Activated CD8-positive, alpha-beta memory T cell treated with anti-CD3 and anti-CD28 coated beads, Interleukin-2, amount 10 ng/mL, durations not matched to agents 7 days and 5 days (primary cell): ENCODE measurements around the gene ZNF30. TPM values are rescaled to one million over a fixed set of nuclear protein-coding genes. Genes with fewer than 3 reads are reported as not detected.
A peak's percentile ranks its signal among the peaks of the same experiment; 100 is the strongest.

Experiments used
- ATAC-seq: fragments of 150-1000 bp; cut with Tn5 transposase; one replicate; pipeline ENCODE4 v1.10.0; 2021; ENCODE audit warnings: moderate library complexity
- CTCF ChIA-PET: fragments of 350-600 bp; sonication (Branson Sonifier 250); formaldehyde crosslinking; loops from one replicate; lab custom pipeline; 2021; ENCODE audit warnings: antibody characterized with exemption; lab: Charles Lee
- DNase-seq: peaks from one replicate; pipeline ENCODE4 v3.0.0-alpha.2; 2020
- H3K27ac Mint-ChIP-seq: one replicate; pipeline ENCODE4 v1.8.0; 2021; ENCODE audit warnings: mild to moderate bottlenecking, mixed read lengths
- H3K27me3 Mint-ChIP-seq: one replicate; pipeline ENCODE4 v1.8.0; 2021; ENCODE audit warnings: mixed read lengths
- H3K36me3 Mint-ChIP-seq: one replicate; pipeline ENCODE4 v1.8.0; 2021; ENCODE audit warnings: mild to moderate bottlenecking, mixed read lengths
- H3K4me1 Mint-ChIP-seq: one replicate; pipeline ENCODE4 v1.8.0; 2021; ENCODE audit warnings: mixed read lengths
- H3K4me3 Mint-ChIP-seq: one replicate; pipeline ENCODE4 v1.8.0; 2021; ENCODE audit warnings: mild to moderate bottlenecking, moderate library complexity, mixed read lengths
- H3K9me3 Mint-ChIP-seq: one replicate; pipeline ENCODE4 v1.8.0; 2022; ENCODE audit warnings: low read depth, mixed read lengths
- total RNA-seq, 2 experiments: library from RNA; stranded (reverse); gene quantifications; one replicate each; pipeline ENCODE4 v1.2.3, GENCODE V29; 2021

The ZNF30 gene
- total RNA-seq, 2 experiments from 2014 or later, result 2.7 TPM

DNA sequence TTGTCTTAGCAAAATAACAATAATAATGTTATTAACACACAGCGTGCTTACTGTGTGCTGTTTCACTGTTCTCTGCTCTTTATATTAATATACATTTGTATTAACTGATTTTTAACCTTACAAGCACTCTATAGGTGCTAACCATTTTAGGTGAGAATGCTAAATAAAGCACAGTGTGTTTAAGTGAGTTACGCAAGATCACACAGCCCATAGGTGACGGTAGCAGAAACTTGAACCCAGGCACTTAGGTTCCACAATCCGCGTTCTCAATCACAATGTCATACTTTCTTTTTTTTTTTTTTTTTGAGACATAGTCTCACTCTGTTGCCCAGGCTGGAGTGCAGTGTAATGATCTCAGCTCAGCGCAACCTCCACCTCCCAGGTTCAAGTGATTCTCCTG lies 5.8 kb downstream of the ZNF30 start:
- Mint-ChIP-seq H3K36me3 (peaks cover 53% of the 10 kb centered on the region), H3K4me1 (peaks cover 3% of the 10 kb centered on the region), H3K27ac (no peak overlapping the region), H3K9me3 (peaks cover 6% of the 10 kb centered on the region), H3K4me3 (no peak overlapping the region), H3K27me3 (no peaks in the 10 kb centered on the region)
- ATAC-seq, result no peak
- DNase-seq, result no peak
- CTCF ChIA-PET, result no interaction called here

DNA sequence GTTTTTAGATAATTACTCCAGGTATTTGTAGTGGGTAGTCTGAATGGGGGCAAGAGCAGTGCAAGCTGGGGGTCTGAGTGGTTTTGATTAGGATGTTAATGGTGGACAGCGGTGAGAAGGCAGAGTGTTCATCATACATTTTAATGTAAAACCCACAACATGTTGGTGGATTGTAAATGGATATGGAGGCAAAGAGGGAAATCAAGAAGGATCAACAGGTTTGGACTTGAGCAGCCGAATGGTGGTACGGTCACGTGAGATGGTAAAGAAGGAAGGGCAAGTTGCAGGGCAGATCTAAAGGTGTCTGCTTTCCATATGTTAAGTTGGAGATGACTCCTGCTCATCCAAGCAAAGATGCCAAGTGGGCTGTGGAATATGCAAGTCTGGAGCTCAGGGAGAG lies 9.5 kb downstream of the ZNF30 start:
- CTCF ChIA-PET, result interaction anchor here (1.3 kb wide), 1 partner anchor 9 kb away, joined by 3 read pairs; the partner anchor contains the start of gene ZNF30
- Mint-ChIP-seq H3K4me1 (no peaks in the 10 kb centered on the region), H3K4me3 (no peak overlapping the region), H3K27ac (no peak overlapping the region), H3K9me3 (peaks cover 13% of the 10 kb centered on the region), H3K27me3 (no peaks in the 10 kb centered on the region), H3K36me3 (peaks cover 58% of the 10 kb centered on the region)
- DNase-seq, result no peak
- ATAC-seq, result no peak

DNA sequence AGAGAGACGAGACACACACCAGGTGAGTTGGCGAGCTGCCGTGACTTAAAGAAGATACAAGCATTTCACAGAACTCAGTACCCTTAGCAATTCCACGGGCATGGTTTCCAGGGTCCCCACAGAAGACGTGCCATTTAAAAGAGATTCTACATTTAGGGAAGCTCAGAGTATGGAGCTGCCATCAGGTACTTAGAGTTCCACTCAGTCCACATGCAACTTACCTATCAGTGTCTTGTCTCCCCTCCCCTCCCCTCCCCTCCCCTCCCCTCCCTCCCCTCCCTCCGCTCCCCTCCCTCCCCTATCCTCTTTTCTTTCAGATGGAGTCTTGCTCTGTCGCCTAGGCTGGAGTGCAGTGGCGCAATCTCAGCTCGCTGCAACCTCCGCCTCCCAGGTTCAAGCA lies 12.2 kb downstream of the ZNF30 start:
- Mint-ChIP-seq H3K4me1 (no peaks in the 10 kb centered on the region), H3K27me3 (no peaks in the 10 kb centered on the region), H3K27ac (no peak overlapping the region), H3K36me3 (peaks cover 61% of the 10 kb centered on the region), H3K9me3 (peaks cover 29% of the 10 kb centered on the region), H3K4me3 (no peak overlapping the region)
- no peak for ATAC-seq
- CTCF ChIA-PET, result interaction anchor here (1.2 kb wide), 1 partner anchor 76 kb away, joined by 3 read pairs; no protein-coding TSS in a partner anchor
- no peak for DNase-seq

DNA sequence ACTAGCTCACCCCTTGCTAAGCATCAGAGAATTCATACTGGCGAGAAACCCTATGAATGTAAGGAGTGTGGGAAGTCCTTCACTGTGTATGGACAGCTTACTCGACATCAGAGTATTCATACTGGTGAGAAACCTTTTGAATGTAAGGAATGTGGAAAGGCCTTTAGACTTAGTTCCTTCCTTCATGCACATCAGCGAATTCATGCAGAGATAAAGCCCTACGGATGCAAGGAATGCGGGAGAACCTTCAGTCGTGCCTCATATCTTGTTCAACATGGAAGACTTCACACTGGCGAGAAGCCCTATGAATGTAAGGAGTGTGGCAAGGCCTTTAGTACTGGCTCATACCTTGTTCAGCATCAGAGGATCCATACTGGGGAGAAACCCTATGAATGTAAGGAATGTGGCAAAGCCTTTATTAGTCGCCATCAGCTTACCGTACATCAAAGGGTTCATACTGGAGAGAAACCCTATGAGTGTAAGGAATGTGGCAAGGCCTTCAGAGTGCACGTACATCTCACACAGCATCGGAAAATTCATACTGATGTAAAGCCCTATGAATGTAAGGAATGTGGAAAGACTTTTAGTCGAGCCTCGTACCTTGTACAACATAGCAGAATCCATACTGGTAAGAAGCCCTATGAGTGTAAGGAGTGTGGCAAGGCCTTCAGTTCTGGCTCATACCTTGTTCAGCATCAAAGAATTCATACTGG lies 17.3 kb downstream of the ZNF30 start:
- H3K27me3 Mint-ChIP-seq, result no peaks in the 10 kb centered on the region
- no peak overlapping the region for H3K27ac Mint-ChIP-seq
- no peaks in the 10 kb centered on the region for H3K4me1 Mint-ChIP-seq
- DNase-seq (no peak), ATAC-seq (no peak)
- peaks cover 44% of the 10 kb centered on the region for H3K9me3 Mint-ChIP-seq
- H3K36me3 Mint-ChIP-seq, result peaks cover 60% of the 10 kb centered on the region
- CTCF ChIA-PET, result no interaction called here
- H3K4me3 Mint-ChIP-seq, result no peak overlapping the region

DNA sequence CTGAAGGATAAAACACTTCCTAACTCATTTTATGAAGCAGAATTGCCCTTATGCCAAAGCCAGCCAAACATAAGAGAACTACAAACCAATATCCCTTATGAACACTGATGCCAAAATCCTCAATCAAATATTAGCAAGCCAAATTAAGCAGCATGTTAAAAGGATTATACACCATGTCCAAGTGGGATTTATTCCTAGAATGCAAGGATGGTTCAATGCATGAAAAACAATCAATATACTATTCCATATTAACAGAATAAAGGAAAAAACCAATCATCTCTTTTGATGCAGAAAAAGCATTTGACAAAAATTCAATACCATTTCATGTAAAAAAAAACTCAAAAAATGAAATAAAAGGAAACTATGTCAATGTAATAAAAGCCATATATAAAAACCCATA lies 26.4 kb downstream of the ZNF30 start:
- Mint-ChIP-seq H3K9me3 (peaks cover 47% of the 10 kb centered on the region), H3K4me3 (no peak overlapping the region), H3K36me3 (peaks cover 79% of the 10 kb centered on the region), H3K4me1 (peaks cover 1% of the 10 kb centered on the region), H3K27me3 (no peaks in the 10 kb centered on the region), H3K27ac (no peak overlapping the region)
- ATAC-seq (no peak), DNase-seq (no peak)
- CTCF ChIA-PET, result interaction anchor here (1.5 kb wide), 1 partner anchor 8 kb away, joined by 3 read pairs; no protein-coding TSS in a partner anchor

DNA sequence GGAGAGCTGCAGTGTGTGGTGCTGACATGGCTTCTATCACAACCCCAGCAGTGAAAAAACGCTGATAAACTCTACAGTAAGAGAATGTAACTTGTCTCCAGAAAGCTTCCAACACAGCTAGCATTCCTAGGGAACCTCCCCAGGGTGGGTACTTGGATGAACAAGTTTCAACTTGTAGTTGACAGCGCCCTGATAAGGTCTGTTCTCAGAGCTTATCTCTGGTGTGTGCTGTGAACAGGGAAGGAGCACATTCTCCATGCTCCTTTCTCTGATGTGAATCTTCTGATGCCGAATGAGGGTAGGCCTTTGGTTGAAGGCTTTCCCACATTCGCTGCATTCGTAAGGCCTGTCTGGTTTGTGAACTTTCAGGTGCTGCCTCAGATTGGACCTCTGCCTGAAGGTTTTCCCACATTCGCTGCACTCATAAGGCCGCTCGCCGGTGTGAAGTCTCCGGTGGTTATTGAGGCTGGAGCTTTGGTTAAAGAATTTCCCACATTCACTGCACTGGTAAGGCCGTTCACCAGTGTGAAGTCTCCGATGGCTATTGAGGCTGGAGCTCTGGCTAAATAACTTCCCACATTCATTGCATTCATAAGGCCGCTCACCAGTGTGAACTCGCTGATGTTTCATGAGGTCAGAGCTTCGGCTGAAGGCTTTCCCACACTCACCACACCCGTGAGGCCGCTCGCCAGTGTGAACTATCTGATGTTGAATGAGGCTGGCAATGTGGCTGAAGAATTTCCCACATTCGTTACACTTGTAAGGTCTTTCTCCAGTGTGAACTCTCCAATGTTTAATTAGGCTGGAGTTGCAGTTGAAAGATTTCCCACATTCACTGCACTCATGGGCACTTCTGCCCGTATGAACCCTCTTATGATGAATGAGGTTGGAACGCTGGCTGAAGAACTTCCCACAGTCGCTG lies 31.4 kb downstream of the ZNF30 start:
- ATAC-seq, result no peak
- Mint-ChIP-seq H3K9me3 (peaks cover 60% of the 10 kb centered on the region), H3K36me3 (peaks cover 93% of the 10 kb centered on the region), H3K4me3 (no peak overlapping the region), H3K27ac (no peak overlapping the region), H3K27me3 (no peaks in the 10 kb centered on the region), H3K4me1 (peaks cover 20% of the 10 kb centered on the region)
- DNase-seq, result no peak
- CTCF ChIA-PET, result interaction anchor here (0.7 kb wide), 1 partner anchor 119 kb away, joined by 3 read pairs; no protein-coding TSS in a partner anchor

DNA sequence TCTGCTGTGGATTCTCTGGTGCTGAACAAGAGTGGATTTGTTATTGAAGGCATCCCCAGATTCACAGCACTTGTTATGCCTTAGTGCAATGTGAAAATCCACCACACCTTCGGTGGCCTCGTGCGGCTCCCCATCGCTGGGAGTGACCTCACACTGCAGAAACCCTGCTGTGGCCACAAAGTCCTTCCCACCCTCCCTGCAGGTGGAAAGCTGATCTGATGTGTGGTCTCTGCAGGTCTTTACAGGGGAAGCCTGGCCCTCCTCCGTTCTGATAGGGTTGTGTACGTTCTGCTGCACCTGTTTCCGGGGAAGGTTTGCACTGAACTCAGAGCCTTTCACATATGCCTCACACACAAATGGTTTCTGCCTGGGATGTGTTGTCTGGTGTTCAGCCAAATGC lies 32.3 kb downstream of the ZNF30 start:
- H3K36me3 Mint-ChIP-seq, result peaks cover 87% of the 10 kb centered on the region
- no peak overlapping the region for H3K27ac Mint-ChIP-seq
- CTCF ChIA-PET, result no interaction called here
- H3K4me3 Mint-ChIP-seq, result no peak overlapping the region
- H3K9me3 Mint-ChIP-seq, result peaks cover 54% of the 10 kb centered on the region
- ATAC-seq (no peak), DNase-seq (no peak)
- peaks cover 23% of the 10 kb centered on the region for H3K4me1 Mint-ChIP-seq
- H3K27me3 Mint-ChIP-seq, result no peaks in the 10 kb centered on the region

DNA sequence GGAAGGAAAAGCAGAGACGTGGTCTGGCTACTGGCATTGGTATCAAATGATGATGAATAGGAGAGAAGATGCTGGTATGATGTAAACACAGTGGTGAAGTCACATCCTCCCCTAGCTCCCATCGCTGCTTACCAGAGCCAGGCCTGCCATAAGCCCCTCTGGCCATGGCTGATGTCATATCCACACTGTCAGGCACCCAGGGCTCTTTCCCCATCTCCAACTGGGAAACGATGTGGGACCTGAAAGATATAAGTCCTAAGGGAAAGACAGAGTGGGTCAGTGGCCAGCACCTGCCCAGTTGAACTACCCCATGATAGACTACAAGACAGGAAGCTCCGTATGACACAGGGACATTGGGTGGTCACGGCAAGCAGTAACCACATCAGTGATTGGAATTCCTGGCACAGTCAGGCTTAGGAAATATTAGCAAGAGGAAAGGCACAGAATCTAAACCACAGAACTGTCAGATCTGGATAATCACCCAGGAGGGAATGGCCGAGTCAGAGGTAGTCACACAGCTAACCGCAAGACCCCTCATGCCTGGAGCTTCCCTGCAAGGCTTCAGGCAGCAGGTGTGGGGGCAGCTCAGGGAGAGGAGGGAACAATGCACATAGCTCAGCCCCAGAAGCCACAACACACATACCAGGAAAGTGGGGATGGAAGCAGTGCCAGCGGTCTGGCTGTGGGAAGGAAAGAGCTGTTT lies 33.6 kb downstream of the ZNF30 start:
- peaks cover 51% of the 10 kb centered on the region for H3K9me3 Mint-ChIP-seq
- H3K36me3 Mint-ChIP-seq, result peaks cover 79% of the 10 kb centered on the region
- H3K27ac Mint-ChIP-seq, result no peak overlapping the region
- no peaks in the 10 kb centered on the region for H3K27me3 Mint-ChIP-seq
- ATAC-seq, result no peak
- peaks cover 23% of the 10 kb centered on the region for H3K4me1 Mint-ChIP-seq
- H3K4me3 Mint-ChIP-seq, result no peak overlapping the region
- DNase-seq, result no peak
- CTCF ChIA-PET, result interaction anchor here (1.1 kb wide), 1 partner anchor 33 kb away, joined by 4 read pairs; the partner anchor contains the start of gene ZNF30

DNA sequence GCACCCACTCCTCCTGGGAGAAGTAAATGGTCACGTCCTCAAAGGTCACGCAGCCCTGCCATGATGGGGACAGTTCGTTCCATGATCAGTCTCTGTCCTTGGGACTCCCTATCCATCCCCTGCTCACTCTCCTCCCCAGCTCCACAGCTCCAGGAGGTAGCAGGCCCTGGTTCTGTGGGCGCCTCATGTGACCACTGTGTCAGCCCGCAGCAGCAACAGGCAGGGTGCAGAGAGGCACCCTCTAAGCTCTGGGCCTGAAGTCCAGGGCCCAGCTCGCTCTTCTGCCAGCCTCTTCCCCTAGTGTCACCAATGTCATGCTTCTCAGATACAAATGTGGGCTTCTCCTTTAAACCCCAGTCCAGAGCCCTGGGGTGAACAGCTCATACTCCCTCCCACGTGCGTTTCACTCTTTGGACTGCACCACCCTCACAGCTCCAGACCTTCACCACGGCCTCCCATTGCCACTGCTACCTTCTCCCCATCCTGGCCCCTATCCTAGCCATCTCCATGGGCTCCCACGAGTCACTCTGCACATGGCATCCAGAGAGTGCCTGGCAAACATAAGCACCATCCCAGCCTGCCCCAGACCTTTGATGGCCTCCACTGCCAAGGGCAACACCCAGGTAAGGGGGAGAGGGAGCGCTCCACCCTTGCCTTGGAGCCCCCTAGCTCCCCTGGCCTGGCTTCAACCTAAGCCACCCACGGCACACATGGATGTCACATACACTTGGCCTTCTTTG lies 34.4 kb downstream of the ZNF30 start:
- CTCF ChIA-PET, result interaction anchor here (0.7 to 1.1 kb wide), 3 partner anchors 8 to 34 kb away, joined by 3 to 4 read pairs (median 3); partner anchors contain the start of gene ZNF30
- DNase-seq (no peak), ATAC-seq (no peak)
- H3K36me3 Mint-ChIP-seq, result peaks cover 72% of the 10 kb centered on the region
- H3K4me3 Mint-ChIP-seq, result no peak overlapping the region
- H3K9me3 Mint-ChIP-seq, result peaks cover 44% of the 10 kb centered on the region
- H3K27ac Mint-ChIP-seq, result no peak overlapping the region
- no peaks in the 10 kb centered on the region for H3K27me3 Mint-ChIP-seq
- H3K4me1 Mint-ChIP-seq, result peaks cover 22% of the 10 kb centered on the region

DNA sequence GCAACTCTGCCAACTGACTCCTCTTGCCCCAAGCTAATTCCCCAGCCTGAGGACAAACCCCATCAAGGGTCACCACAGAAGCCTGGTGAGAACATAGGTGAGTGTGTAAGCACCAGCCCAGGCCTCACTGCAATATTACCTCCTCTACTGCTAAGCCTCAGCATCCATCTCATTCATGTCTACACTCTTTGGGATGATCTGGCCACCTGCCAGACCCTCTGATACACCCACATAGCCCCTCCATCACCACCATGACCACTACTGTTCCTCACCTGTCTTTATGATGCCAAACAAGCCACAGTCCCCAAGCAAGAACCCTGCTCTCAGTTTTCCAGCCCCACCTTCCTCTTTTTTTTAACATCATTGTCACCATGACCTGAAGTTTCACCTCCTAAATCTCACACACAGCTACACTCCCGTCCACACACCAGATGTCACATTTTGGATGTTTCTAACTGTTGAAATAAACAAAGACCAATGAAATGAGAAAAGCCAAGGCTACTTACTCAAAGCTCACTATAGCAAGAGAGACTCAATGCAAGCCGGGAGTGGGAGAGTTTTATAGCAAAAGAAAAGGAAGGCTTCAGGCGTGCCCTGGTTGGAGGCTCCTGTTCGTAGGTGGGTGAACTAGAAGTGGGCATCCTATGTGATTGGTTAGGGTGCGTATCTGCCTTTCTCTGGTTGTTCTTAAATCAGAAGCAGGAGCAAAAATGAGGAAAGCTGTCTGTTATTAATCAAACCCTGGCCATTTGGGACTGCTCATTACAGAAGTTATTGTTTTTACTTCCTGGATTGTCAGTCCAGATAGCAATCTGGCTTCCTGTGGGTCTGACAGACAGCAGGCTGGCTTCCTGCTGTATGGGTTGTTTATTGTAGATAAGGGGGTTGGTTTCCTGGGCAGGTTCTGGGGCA lies 35.3 kb downstream of the ZNF30 start:
- ATAC-seq (peak; percentile 45), DNase-seq (peak; percentile 76)
- Mint-ChIP-seq H3K27me3 (no peaks in the 10 kb centered on the region), H3K4me3 (peak overlapping the region; percentile 85), H3K4me1 (peaks cover 22% of the 10 kb centered on the region), H3K9me3 (peaks cover 39% of the 10 kb centered on the region), H3K27ac (peak overlapping the region; percentile 86), H3K36me3 (peaks cover 63% of the 10 kb centered on the region)
- CTCF ChIA-PET, result interaction anchor here (0.7 to 4.4 kb wide), 5 partner anchors 9 to 51 kb away, joined by 3 to 21 read pairs (median 4); no protein-coding TSS in a partner anchor

DNA sequence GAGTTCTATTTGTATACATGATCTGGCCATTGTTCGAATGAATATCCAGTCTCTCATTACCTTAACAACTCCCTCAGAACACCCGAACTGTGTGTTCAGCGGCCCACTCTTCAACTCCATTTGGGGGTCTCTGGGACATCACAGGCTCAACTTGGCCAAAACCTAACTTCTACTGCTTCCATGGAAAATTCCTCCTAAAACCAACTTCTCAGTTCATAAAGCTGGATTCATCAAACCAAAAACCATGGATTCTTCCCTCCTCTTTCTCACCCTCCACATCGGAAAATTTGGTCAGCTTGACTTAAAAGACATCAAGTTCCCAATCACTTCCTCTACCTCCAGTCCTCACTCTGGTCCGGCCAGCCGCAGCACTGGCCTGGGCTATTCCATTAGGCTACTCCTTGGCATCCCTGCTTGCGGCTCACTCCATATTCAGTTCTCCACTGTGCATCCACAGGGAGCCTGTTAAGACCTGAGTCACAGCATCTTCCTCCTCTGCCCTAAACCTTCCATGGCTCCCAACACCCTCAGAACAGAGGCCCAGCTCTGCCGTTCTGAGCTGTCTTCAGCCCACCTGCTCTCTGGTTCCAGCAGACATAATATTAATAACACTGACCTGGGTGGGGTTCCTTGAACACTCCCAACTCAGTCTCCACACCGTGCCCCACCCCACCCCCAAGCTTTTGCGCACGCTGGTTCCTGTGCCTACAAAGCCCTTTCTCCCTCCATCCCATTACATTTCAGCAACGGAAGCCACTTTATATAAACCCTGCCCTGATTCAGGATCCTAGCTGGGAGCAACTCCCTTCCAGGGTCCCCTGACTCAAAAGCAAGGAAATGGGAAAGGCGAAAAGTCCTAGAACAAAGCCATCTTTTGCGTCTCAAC lies 36.2 kb downstream of the ZNF30 start:
- no peak for DNase-seq
- Mint-ChIP-seq H3K4me3 (peak overlapping the region; percentile 85), H3K27ac (peak overlapping the region; percentile 86), H3K36me3 (peaks cover 54% of the 10 kb centered on the region), H3K4me1 (peaks cover 22% of the 10 kb centered on the region), H3K9me3 (peaks cover 38% of the 10 kb centered on the region), H3K27me3 (no peaks in the 10 kb centered on the region)
- ATAC-seq, result no peak
- CTCF ChIA-PET, result interaction anchor here (1.0 to 4.4 kb wide), 4 partner anchors 10 to 50 kb away, joined by 3 to 21 read pairs (median 8); no protein-coding TSS in a partner anchor
